A549 (cell line): Measurements from ENCODE around the gene RANBP17. TPM values are rescaled to one million over a fixed set of nuclear protein-coding genes. Genes with fewer than 3 reads are reported as not detected.

ENCODE experiments used
- ATAC-seq, 2 experiments: fragments of 200-7000 bp in 1 of 2; fragments of >200 bp in 1 of 2; cut with Nextera tagmentation in 1 of 2; cut with Tn5 transposase in 1 of 2; 3 replicates each; pipeline versions ENCODE4 v1.8.0 to v1.9.1; 2018 to 2020; ENCODE audit warnings: mild to moderate bottlenecking in 1 of 2, moderate library complexity in 1 of 2
- CTCF ChIA-PET: fragments of 300-600 bp; sonication (Branson Sonifier 250); formaldehyde crosslinking; extraction: SDS; loops from one replicate; lab custom pipeline; 2021; ENCODE audit warnings: antibody characterized with exemption, inconsistent platforms; lab: Yijun Ruan, JAX
- POLR2A ChIA-PET: fragments of 350-600 bp; formaldehyde crosslinking; extraction: SDS; loops from one replicate; lab custom pipeline; 2021; ENCODE audit warnings: antibody characterized with exemption, inconsistent platforms; lab: Yijun Ruan, JAX
- DNase-seq, 2 experiments: peaks; one replicate each; pipeline versions ENCODE4 v3.0.0 to v3.0.0-alpha.2; 2011 to 2016; ENCODE audit warnings: low read depth in 1 of 2, low spot score in 1 of 2
- FAIRE-seq: peaks from 2 replicates; lab custom pipeline; 2011; peaks lifted over from hg19 to GRCh38; lab: Jason Lieb, UNC
- H3K27ac ChIP-seq, 2 experiments: fragments of >200 bp; sonication (Bioruptor Twin); formaldehyde crosslinking; 3 replicates each; pipeline ENCODE4 v1.5.1; 2016 to 2017
- H3K4me1 ChIP-seq: fragments of >200 bp; sonication (Bioruptor Twin); formaldehyde crosslinking; 3 replicates; pipeline ENCODE4 v1.6.1; 2016
- H3K4me2 ChIP-seq: fragments of >200 bp; sonication (Bioruptor Twin); formaldehyde crosslinking; 3 replicates; pipeline ENCODE4 v1.6.1; 2016
- H3K4me3 ChIP-seq: fragments of >200 bp; sonication (Bioruptor Twin); formaldehyde crosslinking; 3 replicates; pipeline ENCODE4 v1.5.1; 2016
- H3K9me3 ChIP-seq: fragments of >200 bp; sonication (Bioruptor Twin); formaldehyde crosslinking; 3 replicates; pipeline ENCODE4 v1.6.1; 2016
- BCL3 ChIP-seq: fragments of >200 bp; sonication (Bioruptor Twin); formaldehyde crosslinking; IDR thresholded peaks from 3 replicates; pipeline ENCODE4 v1.6.1; 2016
- CTCF ChIP-seq: fragments of >200 bp; sonication (Bioruptor Twin); formaldehyde crosslinking; IDR thresholded peaks from 3 replicates; pipeline ENCODE4 v1.5.1; 2016
- EHF ChIP-seq: fragments of 250-450 bp; sonication (Bioruptor Pico); IDR thresholded peaks from 2 replicates; pipeline ENCODE4 v1.5.0; 2020; ENCODE audit warnings: mild to moderate bottlenecking
- ELK1 ChIP-seq: fragments of 150-350 bp; IDR thresholded peaks from 2 replicates; pipeline ENCODE4 v1.6.1; 2014; ENCODE audit warnings: low read depth, mild to moderate bottlenecking, low read length
- FOSB ChIP-seq: fragments of 250-450 bp; sonication (Bioruptor Pico); IDR thresholded peaks from 2 replicates; pipeline ENCODE4 v1.5.0; 2020; ENCODE audit warnings: mild to moderate bottlenecking, moderate library complexity
- FOXS1 ChIP-seq: fragments of 250-450 bp; sonication (Bioruptor Pico); IDR thresholded peaks from 2 replicates; pipeline ENCODE4 v1.5.0; 2020; ENCODE audit warnings: mild to moderate bottlenecking, moderate library complexity
- HDAC2 ChIP-seq: fragments of 200-600 bp; sonication (generic); IDR thresholded peaks from 2 replicates; pipeline ENCODE4 v1.6.1; 2016
- JUN ChIP-seq, 2 experiments: fragments of >200 bp; sonication (Bioruptor Twin); formaldehyde crosslinking; IDR thresholded peaks; 2 replicates in 1 of 2; 3 replicates in 1 of 2; pipeline ENCODE4 v1.6.1; 2016 to 2017
- JUNB ChIP-seq: fragments of >200 bp; sonication (Bioruptor Twin); formaldehyde crosslinking; IDR thresholded peaks from 2 replicates; pipeline ENCODE4 v1.6.1; 2016
- MAZ ChIP-seq: fragments of 150-350 bp; IDR thresholded peaks from 2 replicates; pipeline ENCODE4 v1.6.1; 2014; ENCODE audit warnings: antibody characterized with exemption, low read depth, low read length, borderline replicate concordance
- MYC ChIP-seq: IDR thresholded peaks from 2 replicates; pipeline ENCODE4 v1.6.1; 2012; ENCODE audit warnings: mild to moderate bottlenecking, inconsistent platforms, low read length, improper control_type of control experiment, borderline replicate concordance
- POLR2AphosphoS2 ChIP-seq: conservative IDR thresholded peaks from 2 replicates; pipeline ENCODE4 v1.6.1; 2012; ENCODE audit warnings: low read length, improper control_type of control experiment, inconsistent platforms
- RCOR1 ChIP-seq: fragments of 150-350 bp; IDR thresholded peaks from 2 replicates; pipeline ENCODE4 v1.6.1; 2014; ENCODE audit warnings: antibody characterized with exemption, low read length, low read depth
- REST ChIP-seq: fragments of 200-600 bp; sonication (generic); IDR thresholded peaks from 2 replicates; pipeline ENCODE4 v1.6.1; 2016; ENCODE audit warnings: antibody characterized with exemption, mild to moderate bottlenecking, moderate library complexity
- RFX5 ChIP-seq: fragments of 450-650 bp; IDR thresholded peaks from 2 replicates; pipeline ENCODE4 v1.7.1; 2014; ENCODE audit warnings: antibody characterized with exemption, mild to moderate bottlenecking, moderate library complexity
- SREBF2 ChIP-seq: fragments of 450-650 bp; IDR thresholded peaks from 2 replicates; pipeline ENCODE4 v1.6.1; 2014; ENCODE audit warnings: mild to moderate bottlenecking, moderate library complexity
- ZFP36 ChIP-seq: fragments of 450-650 bp; IDR thresholded peaks from 2 replicates; pipeline ENCODE4 v1.6.1; 2014; ENCODE audit warnings: borderline replicate concordance; ENCODE audit not compliant: partially characterized antibody
- ZNF302 ChIP-seq: fragments of 250-450 bp; sonication (Bioruptor Pico); IDR thresholded peaks from 2 replicates; pipeline ENCODE4 v1.9.0; 2021; ENCODE audit warnings: inconsistent platforms, mild to moderate bottlenecking, moderate library complexity
- WGBS: methylation state at CpG from one replicate; pipeline ENCODE4 v1.1.6; 2017; ENCODE audit errors: missing lambda C conversion rate; 5-methylcytosine and 5-hydroxymethylcytosine counted together
- polyA plus RNA-seq, 4 experiments: library from polyadenylated mRNA; depleted of rRNA in 3 of 4; stranded (reverse); fragments of >200 nt; fragmentation: RNase III in 1 of 4; extraction: RNeasy Plus Mini Kit Qiagen cat#74134 plus additional on column Dnase treatment in 1 of 4; gene quantifications; 2 replicates in 3 of 4; 3 replicates in 1 of 4; pipeline ENCODE4 v1.2.3, GENCODE V29; 2011 to 2017

Gene RANBP17
- polyA plus RNA-seq, 2 of the 4 experiments (the other 2 are of a cell fraction), result 3.4 to 9.2 TPM

- no peak for TF ChIP-seq REST
- TF ChIP-seq JUNB, result no peak
Observed at GRCh38 chr5:171120986-171121622, 259.3 kb downstream of the RANBP17 start (continued).

GRCh38 chr5:171121638-171122037 lies 259.8 kb downstream of the RANBP17 start:
- no peaks in the 10 kb centered on the region for H3K4me1 ChIP-seq
- H3K9me3 ChIP-seq, result no peaks in the 10 kb centered on the region
- POLR2A ChIA-PET, result no interaction called here
- no peak overlapping the region for H3K4me2 ChIP-seq
- ATAC-seq (no peak), FAIRE-seq (no peak)
- H3K27ac ChIP-seq, result no peak overlapping the region
- 81% methylated on average over 3 of the region's 3 CpGs for WGBS
- H3K4me3 ChIP-seq, result no peak overlapping the region
- TF ChIP-seq HDAC2 (no peak), ZNF302 (no peak), RFX5 (no peak), BCL3 (no peak), FOXS1 (CRISPR knock-in tag) (no peak), POLR2AphosphoS2 (no peak), CTCF (no peak), MAZ (no peak)
- TF ChIP-seq, all 56 proteins: peak for 0
- CTCF ChIA-PET, result interaction anchor here (1.5 kb wide), 1 partner anchor 10 kb away, joined by 4 read pairs; no protein-coding TSS in a partner anchor
- no peak for DNase-seq

GRCh38 chr5:171122372-171122771 lies 260.6 kb downstream of the RANBP17 start:
- ATAC-seq (no peak; a peak in 1 of 6 replicates), DNase-seq (no peak)
- no peak overlapping the region for H3K4me2 ChIP-seq

More at GRCh38 chr5:171122372-171122771, 260.6 kb downstream of the RANBP17 start:
- Histone ChIP-seq H3K27ac (no peak overlapping the region), H3K4me1 (no peaks in the 10 kb centered on the region), H3K9me3 (no peaks in the 10 kb centered on the region), H3K4me3 (no peak overlapping the region)
- ChIA-PET POLR2A (no interaction called here), CTCF (interaction anchor here (1.3 to 1.5 kb wide), 2 partner anchors 10 to 11 kb away, joined by 3 to 4 read pairs; no protein-coding TSS in a partner anchor)
- TF ChIP-seq RCOR1 (no peak), CTCF (no peak), EHF (CRISPR knock-in tag) (no peak), ELK1 (no peak), MYC (no peak), FOSB (CRISPR knock-in tag) (no peak), POLR2AphosphoS2 (no peak), SREBF2 (no peak), ZFP36 (no peak), JUN (IDR thresholded peaks at IDR 0.05) (no peak), ZNF302 (no peak)
- no peak for FAIRE-seq
- WGBS, result 68% methylated on average over 2 of the region's 2 CpGs
